Panc1 (cell line): ENCODE data around the gene PVALB. TPM values are rescaled to one million over a fixed set of nuclear protein-coding genes. Genes with fewer than 3 reads are reported as not detected.

Source experiments
- ATAC-seq: fragments of 200-7000 bp; cut with Tn5 transposase; 2 replicates; pipeline ENCODE4 v1.9.1; 2020; ENCODE audit warnings: mild to moderate bottlenecking, moderate library complexity
- BruUV-seq: library from RNA; stranded (reverse); fragments of 400-500 nt; replicated peaks from 2 replicates; lab custom pipeline; 2021; lab: Mats Ljungman, UMichigan
- CTCF ChIA-PET: fragments of 300-600 bp; sonication (Branson Sonifier 250); formaldehyde crosslinking; loops from one replicate; lab custom pipeline; 2022; ENCODE audit warnings: antibody characterized with exemption; lab: Charles Lee
- POLR2A ChIA-PET: fragments of 300-600 bp; sonication (Branson Sonifier 250); formaldehyde crosslinking; loops from one replicate; lab custom pipeline; 2022; ENCODE audit warnings: antibody characterized with exemption; lab: Charles Lee
- DNase-seq: peaks from one replicate; pipeline ENCODE4 v3.0.0-alpha.2; 2010; ENCODE audit warnings: low read depth, low spot score
- H3K27ac ChIP-seq: 2 replicates; pipeline ENCODE4 v1.5.1; 2011; ENCODE audit warnings: mild to moderate bottlenecking, low read length, inconsistent platforms
- H3K27me3 ChIP-seq: fragments of 200-500 bp; sonication (Bioruptor generic); 2 replicates; pipeline ENCODE4 v1.6.0; 2014; ENCODE audit warnings: low read length, inconsistent platforms; ENCODE audit not compliant: control insufficient read depth, insufficient read depth
- H3K36me3 ChIP-seq: fragments of 200-500 bp; sonication (Bioruptor generic); 2 replicates; pipeline ENCODE4 v1.5.1; 2014; ENCODE audit warnings: inconsistent platforms, mild to moderate bottlenecking, low read length, moderate library complexity; ENCODE audit not compliant: control insufficient read depth, insufficient read depth
- H3K4me1 ChIP-seq: 2 replicates; pipeline ENCODE4 v1.5.1; 2011; ENCODE audit warnings: inconsistent platforms, mild to moderate bottlenecking, low read length, moderate library complexity; ENCODE audit not compliant: control insufficient read depth, insufficient read depth
- H3K4me3 ChIP-seq, 2 experiments: 2 replicates each; pipeline ENCODE4 v1.5.1; 2011 to 2012; ENCODE audit warnings: low read depth in 2 of 2, low read length in 2 of 2, mild to moderate bottlenecking in 2 of 2, inconsistent platforms in 1 of 2, moderate library complexity in 1 of 2
- H3K9me3 ChIP-seq: fragments of 200-500 bp; sonication (Bioruptor generic); 2 replicates; pipeline ENCODE4 v1.5.1; 2014; ENCODE audit warnings: low read depth, mild to moderate bottlenecking, inconsistent platforms, low read length, moderate library complexity; ENCODE audit not compliant: control insufficient read depth, insufficient read depth
- CTCF ChIP-seq: fragments of 450-650 bp; IDR thresholded peaks from 2 replicates; pipeline ENCODE4 v1.5.1; 2017; ENCODE audit warnings: mild to moderate bottlenecking
- POLR2AphosphoS5 ChIP-seq: IDR thresholded peaks from 2 replicates; pipeline ENCODE4 v1.6.1; 2012; ENCODE audit warnings: mild to moderate bottlenecking, low read depth, low read length, moderate library complexity
- REST ChIP-seq, 2 experiments: IDR thresholded peaks; 2 replicates each; pipeline ENCODE4 v1.6.1; 2011 to 2012; ENCODE audit warnings: low read depth in 2 of 2, control low read depth in 1 of 2, low read length in 1 of 2, mild to moderate bottlenecking in 1 of 2, moderate library complexity in 1 of 2; ENCODE audit not compliant: insufficient read depth in 1 of 2
- SIN3A ChIP-seq: IDR thresholded peaks from 2 replicates; pipeline ENCODE4 v1.6.1; 2012; ENCODE audit warnings: low read depth, mild to moderate bottlenecking, low read length, moderate library complexity, borderline replicate concordance; ENCODE audit not compliant: insufficient read depth
- TCF7L2 ChIP-seq: IDR thresholded peaks from 2 replicates; pipeline ENCODE4 v1.6.1; 2011; ENCODE audit warnings: mild to moderate bottlenecking, low read depth, low read length, inconsistent platforms
- in situ Hi-C: cut with HindIII; loops from 2 replicates; pipeline ENCODE4 v1.10.0; 2016; ENCODE audit warnings: low sequenced_read_pairs, low pct_unique_long_range_greater_than_20kb
- intact Hi-C: fragments of 100-400 bp; cut with micrococcal nuclease; formaldehyde crosslinking; loops from one replicate; pipeline ENCODE4 v1.10.0; 2022; ENCODE audit not compliant: unreplicated experiment
- total RNA-seq: library from RNA; stranded (reverse); gene quantifications from one replicate; pipeline ENCODE4 v1.2.1, GENCODE V29; 2021; ENCODE audit not compliant: unreplicated experiment

Gene PVALB
- total RNA-seq, 1 experiment from 2014 or later, result not detected

GRCh38 chr22:36850682-36851081 is 33.8 kb upstream of the PVALB start:
- H3K27ac ChIP-seq, result no peak overlapping the region
- no peaks in the 10 kb centered on the region for H3K4me1 ChIP-seq
- ChIA-PET CTCF (no interaction called here), POLR2A (no interaction called here)
- H3K9me3 ChIP-seq, result no peaks in the 10 kb centered on the region
- BruUV-seq, result no TSS peak
- TF ChIP-seq CTCF (no peak), REST (IDR thresholded peaks at IDR 0.05; ENCODE audit: insufficient read depth in 1 of 2, low read depth in 2 of 2, low read length in 1 of 2) (no peak), SIN3A (no peak), TCF7L2 (no peak), POLR2AphosphoS5 (no peak)
- intact Hi-C loops (loop anchor here (5.0 kb wide), 1 partner anchor 127 kb away; no protein-coding TSS in a partner anchor), in situ Hi-C loops (no loop called here)
- H3K36me3 ChIP-seq, result no peaks in the 10 kb centered on the region
- ATAC-seq (no peak), DNase-seq (no peak)
- no peaks in the 10 kb centered on the region for H3K27me3 ChIP-seq
- no peak overlapping the region for H3K4me3 ChIP-seq

- ChIA-PET POLR2A (no interaction called here), CTCF (no interaction called here)
- in situ Hi-C loops, result no loop called here
- Histone ChIP-seq H3K27me3 (no peaks in the 10 kb centered on the region), H3K27ac (no peak overlapping the region), H3K9me3 (no peaks in the 10 kb centered on the region), H3K36me3 (no peaks in the 10 kb centered on the region), H3K4me3 (no peak overlapping the region), H3K4me1 (no peaks in the 10 kb centered on the region)
- ATAC-seq, result no peak
- BruUV-seq, result no TSS peak
- intact Hi-C loops, result loop anchor here (5.0 kb wide), 1 partner anchor 127 kb away; no protein-coding TSS in a partner anchor
- TF ChIP-seq TCF7L2 (no peak), POLR2AphosphoS5 (no peak), CTCF (no peak), REST (IDR thresholded peaks at IDR 0.05; ENCODE audit: insufficient read depth in 1 of 2, low read depth in 2 of 2, low read length in 1 of 2) (no peak), SIN3A (no peak)
- no peak for DNase-seq
Observed at GRCh38 chr22:36850056-36850455, 33.2 kb upstream of the PVALB start.
